Measurements from ENCODE around the gene EML6.

GRCh38 chr2:54726940-54727339, 3.5 kb downstream of the EML6 start:
- TF ChIP-seq CTCF (IDR thresholded peaks at IDR 0.05) (no peak), POLR2AphosphoS5 (IDR thresholded peaks at IDR 0.05) (no peak)

Measured in gastroesophageal sphincter (tissue), 3 donors.